Neural cell (in vitro differentiated cells): ENCODE measurements around the gene GALR3. TPM values are rescaled to one million over a fixed set of nuclear protein-coding genes. Genes with fewer than 3 reads are reported as not detected.
A peak's percentile ranks its signal among the peaks of the same experiment; 100 is the strongest.

Source experiments
- H2AFZ ChIP-seq: fragments of 200-600, 300-800 bp; sonication (generic), shearing (Covaris generic); 2 replicates; pipeline ENCODE4 v1.6.0; 2014; ENCODE audit warnings: low read depth, mild to moderate bottlenecking, antibody characterized with exemption, low read length, moderate library complexity
- H3F3A ChIP-seq: fragments of 200-600 bp; shearing (Covaris generic); 2 replicates; pipeline ENCODE4 v1.6.1; 2016; ENCODE audit warnings: mild to moderate bottlenecking, moderate library complexity, mixed read lengths, antibody characterized with exemption, low read length; ENCODE audit not compliant: insufficient read depth, poor library complexity, severe bottlenecking
- H3K27ac ChIP-seq: fragments of 200-600, 300-800 bp; sonication (generic), shearing (Covaris generic); 2 replicates; pipeline ENCODE4 v1.5.1; 2014; ENCODE audit warnings: mild to moderate bottlenecking, low read length, moderate library complexity
- H3K27me3 ChIP-seq: fragments of 300-800, 200-600 bp; sonication (generic), shearing (Covaris generic); 2 replicates; pipeline ENCODE4 v1.6.0; 2014; ENCODE audit warnings: mild to moderate bottlenecking, low read depth, low read length, moderate library complexity; ENCODE audit not compliant: insufficient read depth
- H3K36me3 ChIP-seq: fragments of 300-800, 200-600 bp; sonication (generic), shearing (Covaris generic); 2 replicates; pipeline ENCODE4 v1.5.1; 2014; ENCODE audit warnings: mild to moderate bottlenecking, antibody characterized with exemption, low read length, moderate library complexity; ENCODE audit not compliant: insufficient read depth
- H3K4me2 ChIP-seq: fragments of 300-800, 200-600 bp; sonication (generic), shearing (Covaris generic); 2 replicates; pipeline ENCODE4 v1.6.0; 2014; ENCODE audit warnings: mild to moderate bottlenecking, low read length
- H3K4me3 ChIP-seq: fragments of 300-800, 200-600 bp; sonication (generic), shearing (Covaris generic); 2 replicates; pipeline ENCODE4 v1.5.1; 2014; ENCODE audit warnings: mild to moderate bottlenecking, low read length, moderate library complexity
- H3K79me2 ChIP-seq: fragments of 200-600 bp; shearing (Covaris generic); replicated peaks from 2 replicates; pipeline ENCODE4 v1.6.0; 2014; ENCODE audit warnings: mild to moderate bottlenecking, low read length, moderate library complexity; ENCODE audit not compliant: insufficient read depth
- H3K9ac ChIP-seq: fragments of 300-800, 200-600 bp; sonication (generic), shearing (Covaris generic); 2 replicates; pipeline ENCODE4 v1.6.1; 2016; ENCODE audit warnings: mild to moderate bottlenecking, low read length, mixed read lengths
- H3K9me2 ChIP-seq: fragments of 200-600 bp; shearing (Covaris generic); 2 replicates; pipeline ENCODE4 v1.6.1; 2016; ENCODE audit warnings: mild to moderate bottlenecking, low read length, mixed read lengths; ENCODE audit not compliant: insufficient read depth
- H3K9me3 ChIP-seq: fragments of 200-600, 300-800 bp; sonication (generic), shearing (Covaris generic); 2 replicates; pipeline ENCODE4 v1.6.1; 2016; ENCODE audit warnings: mild to moderate bottlenecking, mixed run types, low read length, moderate library complexity, mixed read lengths
- H4K20me1 ChIP-seq: fragments of 200-600 bp; shearing (Covaris generic); 2 replicates; pipeline ENCODE4 v1.6.1; 2016; ENCODE audit warnings: mild to moderate bottlenecking, mixed run types; ENCODE audit not compliant: insufficient read depth
- CTCF ChIP-seq: fragments of 450-650 bp; IDR thresholded peaks from 2 replicates; pipeline ENCODE4 v1.5.1; 2014; ENCODE audit warnings: antibody characterized with exemption, mild to moderate bottlenecking, moderate library complexity; ENCODE audit not compliant: poor library complexity, severe bottlenecking
- EP300 ChIP-seq: fragments of 450-650 bp; conservative IDR thresholded peaks from 2 replicates; pipeline ENCODE4 v1.6.1; 2014; ENCODE audit warnings: antibody characterized with exemption, mild to moderate bottlenecking, moderate library complexity; ENCODE audit not compliant: poor library complexity, severe bottlenecking
- EZH2 ChIP-seq: fragments of 200-600, 300-800 bp; shearing (Covaris generic), sonication (generic); IDR thresholded peaks from 2 replicates; pipeline ENCODE4 v1.6.1; 2014; ENCODE audit warnings: antibody characterized with exemption, low read length, borderline replicate concordance, mild to moderate bottlenecking; ENCODE audit not compliant: insufficient read depth, poor library complexity, severe bottlenecking
- MXI1 ChIP-seq: fragments of 450-650 bp; conservative IDR thresholded peaks from 2 replicates; pipeline ENCODE4 v1.6.1; 2014; ENCODE audit warnings: antibody characterized with exemption, mild to moderate bottlenecking; ENCODE audit not compliant: poor library complexity, severe bottlenecking
- POLR2AphosphoS5 ChIP-seq: IDR thresholded peaks from 2 replicates; pipeline ENCODE4 v1.6.1; 2012
- RAD21 ChIP-seq: fragments of 450-650 bp; conservative IDR thresholded peaks from 2 replicates; pipeline ENCODE4 v1.6.1; 2014; ENCODE audit warnings: antibody characterized with exemption, mild to moderate bottlenecking, moderate library complexity
- REST ChIP-seq: IDR thresholded peaks from 2 replicates; pipeline ENCODE4 v1.6.1; 2012; ENCODE audit warnings: borderline replicate concordance
- SMC3 ChIP-seq: fragments of 450-650 bp; conservative IDR thresholded peaks from 2 replicates; pipeline ENCODE4 v1.6.1; 2014; ENCODE audit warnings: antibody characterized with exemption, mild to moderate bottlenecking, moderate library complexity; ENCODE audit not compliant: poor library complexity
- TAF1 ChIP-seq: IDR thresholded peaks from 2 replicates; pipeline ENCODE4 v1.6.1; 2012; ENCODE audit warnings: low read depth
- polyA plus RNA-seq: library from polyadenylated mRNA; depleted of rRNA; stranded (reverse); fragments of >200 nt; gene quantifications from 2 replicates; pipeline ENCODE4 v1.2.3, GENCODE V29; 2014

Gene GALR3
- polyA plus RNA-seq, 1 donor from 2014 or later, result 0.73 TPM

GRCh38 chr22:37818409-37819104, 4.6 kb upstream of the GALR3 start:
- Histone ChIP-seq H3K9ac (no peak overlapping the region), H3K9me3 (no peaks in the 10 kb centered on the region), H3F3A (no peaks in the 10 kb centered on the region), H3K27me3 (peaks cover 41% of the 10 kb centered on the region), H3K36me3 (no peaks in the 10 kb centered on the region), H3K4me3 (peak overlapping the region; percentile 53), H3K79me2 (no peaks in the 10 kb centered on the region), H4K20me1 (no peaks in the 10 kb centered on the region), H3K9me2 (no peaks in the 10 kb centered on the region), H3K27ac (no peak overlapping the region), H3K4me2 (no peak overlapping the region), H2AFZ (no peak overlapping the region)
- TF ChIP-seq MXI1, result peak; percentile 53
- TF ChIP-seq EP300, result no peak
- TF ChIP-seq REST, result no peak
- no peak for TF ChIP-seq RAD21
- TF ChIP-seq TAF1, result no peak
- no peak for TF ChIP-seq POLR2AphosphoS5
- no peak for TF ChIP-seq EZH2
- peak; percentile 51 for TF ChIP-seq CTCF
- TF ChIP-seq SMC3, result no peak

- no peaks in the 10 kb centered on the region for H3K36me3 ChIP-seq
- no peak overlapping the region for H3K27ac ChIP-seq
- H3K4me2 ChIP-seq, result no peak overlapping the region
- H3K79me2 ChIP-seq, result no peaks in the 10 kb centered on the region
- H3K9me2 ChIP-seq, result no peaks in the 10 kb centered on the region
- H2AFZ ChIP-seq, result no peak overlapping the region
- no peak overlapping the region for H3K9ac ChIP-seq
- H3F3A ChIP-seq, result no peaks in the 10 kb centered on the region
- peaks cover 46% of the 10 kb centered on the region for H3K27me3 ChIP-seq
- peak overlapping the region; percentile 53 for H3K4me3 ChIP-seq
- TF ChIP-seq EP300, result no peak
- TF ChIP-seq TAF1, result no peak
- no peak for TF ChIP-seq RAD21
- TF ChIP-seq REST, result no peak
- TF ChIP-seq EZH2, result no peak
- no peak for TF ChIP-seq POLR2AphosphoS5
- TF ChIP-seq SMC3, result no peak
- no peak for TF ChIP-seq MXI1
- TF ChIP-seq CTCF, result no peak
- no peaks in the 10 kb centered on the region for H3K9me3 ChIP-seq
- H4K20me1 ChIP-seq, result no peaks in the 10 kb centered on the region
Observed at GRCh38 chr22:37819105-37819433, 4.1 kb upstream of the GALR3 start.
